Measurements from ENCODE around the gene CCDC187. TPM values are rescaled to one million over a fixed set of nuclear protein-coding genes. Genes with fewer than 3 reads are reported as not detected.
"Not testable (repeated sequence)": the region's sequence is repeated elsewhere in the genome, so short reads cannot be mapped to it uniquely, and the experiment has no call there.

Gene CCDC187
- total RNA-seq, 2 experiments from 2014 or later = not detected

DNA sequence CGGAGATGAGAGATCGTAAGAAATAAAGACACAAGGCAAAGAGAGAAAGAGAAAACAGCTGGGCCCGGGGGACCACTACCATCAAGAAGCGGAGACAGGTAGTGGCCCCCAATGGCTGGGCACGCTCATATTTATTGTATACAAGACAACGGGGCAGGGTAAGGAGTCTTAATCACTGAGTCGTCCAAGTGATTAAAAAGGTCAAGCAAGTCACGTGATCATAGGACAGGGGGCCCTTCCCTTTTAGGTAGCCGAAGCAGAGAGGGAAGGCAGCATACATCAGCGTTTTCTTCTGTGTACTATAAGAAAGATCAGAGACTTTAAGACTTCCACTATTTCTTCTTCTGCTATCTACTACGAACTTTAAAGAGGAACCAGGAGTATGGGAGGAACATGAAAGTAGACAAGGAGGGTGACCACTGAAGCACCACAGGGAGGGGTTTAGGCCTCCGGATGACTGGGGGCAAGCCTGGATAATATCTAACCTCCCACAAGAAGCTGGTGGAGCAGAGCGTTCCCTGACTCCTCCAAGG lies 33.7 kb downstream of the CCDC187 start:
- CTCF ChIA-PET = interaction anchor here (1.2 kb wide), 1 partner anchor 406 kb away, joined by 3 read pairs; no protein-coding TSS in a partner anchor
- Mint-ChIP-seq H3K36me3 (no peaks in the 10 kb centered on the region), H3K9me3 (ENCODE audit: low read depth) (no peaks in the 10 kb centered on the region)

DNA sequence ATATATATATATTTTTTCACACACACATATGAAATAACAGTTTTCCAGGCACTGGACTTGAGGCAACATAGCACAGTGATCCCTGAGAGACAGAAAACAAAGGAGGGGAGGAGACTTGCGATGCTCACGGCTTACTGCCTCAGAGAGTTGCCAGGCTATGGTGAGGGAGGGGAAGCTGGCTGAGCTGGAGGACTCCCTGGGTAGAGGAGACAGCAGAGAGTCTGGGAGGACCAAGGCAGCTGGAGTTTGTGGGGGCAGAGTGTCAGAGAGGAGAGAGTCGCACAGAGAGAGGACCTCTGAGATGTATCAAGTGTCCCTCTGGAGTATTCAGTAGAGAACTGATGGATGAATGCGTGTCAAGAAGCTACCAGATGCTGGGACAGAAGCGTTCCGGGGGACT lies 35.2 kb downstream of the CCDC187 start:
- peak overlapping the region; percentile 30 for H3K27ac Mint-ChIP-seq
- H3K4me1 Mint-ChIP-seq = peaks cover 14% of the 10 kb centered on the region
- H3K4me3 Mint-ChIP-seq = no peak overlapping the region
- ATAC-seq (no peak), DNase-seq (no peak)
- no peaks in the 10 kb centered on the region for H3K9me3 Mint-ChIP-seq (ENCODE audit: low read depth)
- no peaks in the 10 kb centered on the region for H3K36me3 Mint-ChIP-seq
- CTCF ChIA-PET = interaction anchor here (1.2 to 2.1 kb wide), 3 partner anchors 14 to 99 kb away, joined by 4 to 7 read pairs (median 4); partner anchors contain the start of gene DNLZ
- H3K27me3 Mint-ChIP-seq = peaks cover 19% of the 10 kb centered on the region

More for the DNA sequence above, 33.7 kb downstream of the CCDC187 start:
- Mint-ChIP-seq H3K4me3 (no peak overlapping the region), H3K27me3 (peaks cover 19% of the 10 kb centered on the region), H3K4me1 (peaks cover 14% of the 10 kb centered on the region), H3K27ac (no peak overlapping the region)
- ATAC-seq (no peak), DNase-seq (no peak)

DNA sequence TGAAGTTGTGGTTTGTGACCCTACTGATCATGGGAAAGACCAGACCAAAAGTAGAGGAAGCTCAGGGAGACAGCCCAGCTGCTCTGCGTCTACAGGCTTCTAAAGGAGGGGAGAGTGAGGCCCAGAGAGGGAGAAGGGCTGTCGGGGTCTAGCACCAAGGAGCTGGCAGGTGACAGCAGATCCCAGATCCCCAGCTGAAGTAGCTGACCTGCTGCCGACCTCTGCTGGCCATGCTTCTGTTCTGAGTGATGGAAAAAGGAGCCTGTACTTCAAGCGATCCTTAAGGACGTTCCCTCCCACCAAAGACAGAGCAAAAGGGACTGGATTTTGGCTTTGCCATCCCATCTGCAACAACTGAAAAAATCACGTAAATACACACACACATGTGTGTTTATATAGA lies 35.6 kb downstream of the CCDC187 start:
- no peaks in the 10 kb centered on the region for H3K9me3 Mint-ChIP-seq (ENCODE audit: low read depth)
- ATAC-seq = no peak
- peaks cover 19% of the 10 kb centered on the region for H3K27me3 Mint-ChIP-seq
- H3K36me3 Mint-ChIP-seq = no peaks in the 10 kb centered on the region
- DNase-seq = no peak
- no peak overlapping the region for H3K27ac Mint-ChIP-seq
- H3K4me3 Mint-ChIP-seq = peak overlapping the region; percentile 77
- H3K4me1 Mint-ChIP-seq = peaks cover 14% of the 10 kb centered on the region
- CTCF ChIA-PET = interaction anchor here (1.2 to 2.1 kb wide), 4 partner anchors 9 to 99 kb away, joined by 4 to 7 read pairs (median 4); partner anchors contain the start of gene DNLZ

DNA sequence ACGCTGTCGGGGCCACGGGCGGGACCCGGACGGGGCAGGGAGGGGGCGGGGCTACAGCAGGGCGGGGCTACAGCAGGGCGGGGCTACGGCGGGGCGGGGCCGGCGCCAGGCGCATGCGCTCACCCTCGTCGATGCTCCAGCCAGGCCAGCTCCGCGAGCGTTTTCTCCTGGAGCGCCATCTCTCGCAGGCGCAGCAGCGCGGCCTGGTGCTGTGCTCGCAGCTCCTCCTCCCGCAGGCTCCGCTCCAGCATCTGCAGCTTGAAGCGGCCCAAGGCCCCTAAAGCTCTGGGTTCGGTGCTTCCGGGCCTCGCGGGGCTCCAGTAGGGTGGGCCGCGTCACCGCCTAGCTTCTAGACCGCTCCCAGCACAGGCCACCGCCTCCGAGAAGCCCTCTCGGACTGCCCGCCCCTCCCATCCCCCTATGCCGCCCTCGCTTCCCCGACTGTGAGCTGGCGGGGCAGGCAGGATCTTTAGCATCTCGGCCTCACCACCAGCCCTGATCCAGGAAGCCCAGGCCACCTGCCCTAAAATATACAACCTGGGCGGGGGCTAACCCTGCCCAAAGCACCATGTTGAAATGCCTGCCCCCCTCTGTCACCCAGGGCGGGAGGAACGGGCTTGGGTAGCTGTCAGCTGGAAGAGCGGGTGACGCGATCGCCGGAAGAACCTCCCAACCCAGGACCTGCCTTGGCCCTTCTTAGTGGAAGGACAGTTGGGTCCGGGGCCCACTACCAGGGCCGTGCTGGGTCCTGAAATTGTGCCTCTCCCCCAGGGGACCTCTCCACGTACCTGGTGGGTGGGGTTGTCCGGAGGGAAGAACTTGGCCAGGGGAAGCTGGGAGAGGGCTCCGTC lies 36.4 kb downstream of the CCDC187 start:
- Mint-ChIP-seq H3K9me3 (ENCODE audit: low read depth) (no peaks in the 10 kb centered on the region), H3K36me3 (no peaks in the 10 kb centered on the region), H3K4me1 (peaks cover 14% of the 10 kb centered on the region), H3K27me3 (peaks cover 19% of the 10 kb centered on the region), H3K27ac (peak overlapping the region; percentile 83), H3K4me3 (peak overlapping the region; percentile 77)
- peak; percentile 90 for DNase-seq
- CTCF ChIA-PET = interaction anchor here (0.6 to 2.1 kb wide), 10 partner anchors 10 to 300 kb away, joined by 3 to 7 read pairs (median 4); partner anchors contain the start of gene DNLZ
- peak; percentile 95 for ATAC-seq

DNA sequence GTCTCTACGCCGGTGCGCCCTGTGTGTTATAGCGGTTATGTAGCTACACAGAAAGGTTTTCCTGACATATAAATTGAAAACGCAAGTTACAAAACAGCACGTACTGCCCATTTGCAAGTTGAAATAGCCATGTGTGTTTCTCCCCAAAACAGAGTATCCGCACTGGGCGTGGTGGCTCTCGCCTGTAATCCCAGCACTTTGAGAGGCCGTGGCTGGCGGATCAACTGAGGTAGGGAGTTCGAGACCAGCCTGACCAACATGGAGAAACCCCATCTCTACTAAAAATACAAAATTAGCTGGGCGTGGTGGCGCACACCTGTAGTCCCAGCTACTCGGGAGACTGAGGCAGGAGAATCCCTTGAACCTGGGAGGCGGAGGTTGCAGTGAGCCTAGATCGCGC lies 37.3 kb downstream of the CCDC187 start:
- peak overlapping the region; percentile 83 for H3K27ac Mint-ChIP-seq
- peak overlapping the region; percentile 77 for H3K4me3 Mint-ChIP-seq

DNA sequence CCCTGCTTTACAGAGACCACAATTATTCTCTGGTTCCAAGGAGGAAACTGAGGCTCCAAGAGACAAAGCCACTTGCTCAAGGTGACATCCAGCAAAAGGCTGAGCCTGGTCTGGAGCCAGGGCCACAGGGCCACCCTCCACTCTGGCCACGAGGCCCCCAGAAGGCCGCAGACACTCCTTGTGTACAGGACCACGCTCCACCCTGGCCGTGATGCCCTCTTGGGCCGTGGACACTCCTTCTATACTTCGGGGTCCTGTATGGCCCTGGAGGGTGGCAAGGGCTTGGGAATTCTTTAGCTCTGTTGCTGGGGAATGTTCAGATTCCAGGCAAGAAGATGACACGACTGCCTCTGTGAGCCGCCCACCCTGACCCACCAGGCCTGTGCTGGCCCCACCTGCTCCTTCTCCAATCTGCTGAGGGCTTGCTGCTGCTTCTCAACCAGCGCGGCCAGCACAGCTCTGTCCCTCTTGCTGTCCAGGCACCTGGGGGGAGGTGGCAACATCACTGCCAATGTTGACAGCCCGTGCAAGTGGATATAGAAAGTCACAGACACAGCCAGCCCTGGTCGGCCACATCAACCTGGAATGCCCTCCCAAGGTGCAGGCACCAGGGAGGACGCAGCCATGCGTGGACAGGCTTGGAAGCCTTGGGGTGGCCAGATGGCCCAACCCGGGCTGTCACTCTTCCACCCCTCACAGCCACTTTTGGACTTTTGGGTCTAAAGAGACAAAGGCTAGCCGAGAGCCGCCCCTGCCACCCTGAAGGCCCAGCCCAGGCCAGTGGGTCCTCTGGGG lies 38.1 kb downstream of the CCDC187 start:
- CTCF ChIA-PET = interaction anchor here (1.6 to 1.7 kb wide), 2 partner anchors 11 to 41 kb away, joined by 5 to 7 read pairs; no protein-coding TSS in a partner anchor
- ATAC-seq = no peak
- no peak for DNase-seq
- H3K4me1 Mint-ChIP-seq = peaks cover 14% of the 10 kb centered on the region
- H3K9me3 Mint-ChIP-seq (ENCODE audit: low read depth) = no peaks in the 10 kb centered on the region
- H3K36me3 Mint-ChIP-seq = no peaks in the 10 kb centered on the region
- no peak overlapping the region for H3K27ac Mint-ChIP-seq
- H3K4me3 Mint-ChIP-seq = no peak overlapping the region
- H3K27me3 Mint-ChIP-seq = peaks cover 17% of the 10 kb centered on the region

More for the DNA sequence above, 37.3 kb downstream of the CCDC187 start:
- peaks cover 14% of the 10 kb centered on the region for H3K4me1 Mint-ChIP-seq
- not testable (repeated sequence) for H3K9me3 Mint-ChIP-seq (ENCODE audit: low read depth); ATAC-seq; H3K36me3 Mint-ChIP-seq; DNase-seq
- H3K27me3 Mint-ChIP-seq = peaks cover 17% of the 10 kb centered on the region
- CTCF ChIA-PET = interaction anchor here (0.6 to 2.1 kb wide), 7 partner anchors 11 to 299 kb away, joined by 3 to 7 read pairs (median 5); partner anchors contain the start of gene DNLZ

DNA sequence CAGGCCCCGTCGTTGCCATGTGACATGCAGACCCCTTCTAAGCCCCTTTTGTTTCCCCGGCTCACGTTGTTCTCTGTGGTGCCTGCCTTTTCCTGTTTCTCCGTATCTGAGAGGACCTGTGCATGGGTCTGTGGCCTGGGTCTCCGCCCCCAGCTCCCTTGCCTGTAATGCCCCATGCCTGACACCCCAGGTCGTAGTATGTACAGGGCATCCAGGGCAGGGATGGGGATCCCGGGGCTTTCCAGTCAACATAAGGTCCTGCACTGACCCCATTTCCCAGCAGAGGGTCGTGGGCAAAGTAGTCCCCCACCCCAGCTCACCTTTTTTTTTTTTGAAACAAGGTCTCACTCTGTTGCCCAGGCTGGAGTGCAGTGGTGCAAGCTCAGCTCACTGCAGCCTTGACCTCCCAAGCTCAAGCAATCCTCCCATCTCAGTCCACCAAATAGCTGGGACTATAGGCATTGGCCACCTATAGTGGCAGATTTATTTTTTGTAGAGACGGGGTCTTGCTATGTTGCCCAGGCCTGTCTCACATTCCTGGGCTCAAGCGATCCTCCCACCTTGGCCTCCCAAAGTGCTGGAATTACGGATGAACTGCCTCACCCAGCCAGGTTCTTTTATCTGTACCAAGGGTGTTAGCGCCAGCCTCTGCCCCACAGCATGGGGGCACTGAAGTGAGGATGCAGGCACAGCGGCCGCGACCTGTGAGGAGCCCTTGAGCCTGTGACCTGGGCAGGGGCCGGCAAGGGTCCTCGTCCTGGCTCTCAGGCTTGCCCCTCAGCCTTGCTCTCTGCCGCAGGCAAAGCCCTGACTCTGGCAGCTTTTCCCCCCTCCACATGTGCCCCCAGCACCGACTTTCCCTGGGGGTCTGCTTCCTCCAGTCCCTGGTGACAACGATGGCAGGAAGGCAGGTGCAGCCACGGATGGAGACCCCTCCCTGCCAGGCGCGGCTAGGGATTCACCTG lies 39.2 kb downstream of the CCDC187 start:
- Mint-ChIP-seq H3K36me3 (no peaks in the 10 kb centered on the region), H3K27ac (no peak overlapping the region), H3K4me3 (no peak overlapping the region), H3K4me1 (peaks cover 14% of the 10 kb centered on the region), H3K27me3 (peaks cover 14% of the 10 kb centered on the region), H3K9me3 (ENCODE audit: low read depth) (no peaks in the 10 kb centered on the region)
- DNase-seq (no peak), ATAC-seq (no peak)
- CTCF ChIA-PET = interaction anchor here (0.8 to 1.0 kb wide), 2 partner anchors 11 to 175 kb away, joined by 3 read pairs; no protein-coding TSS in a partner anchor

DNA sequence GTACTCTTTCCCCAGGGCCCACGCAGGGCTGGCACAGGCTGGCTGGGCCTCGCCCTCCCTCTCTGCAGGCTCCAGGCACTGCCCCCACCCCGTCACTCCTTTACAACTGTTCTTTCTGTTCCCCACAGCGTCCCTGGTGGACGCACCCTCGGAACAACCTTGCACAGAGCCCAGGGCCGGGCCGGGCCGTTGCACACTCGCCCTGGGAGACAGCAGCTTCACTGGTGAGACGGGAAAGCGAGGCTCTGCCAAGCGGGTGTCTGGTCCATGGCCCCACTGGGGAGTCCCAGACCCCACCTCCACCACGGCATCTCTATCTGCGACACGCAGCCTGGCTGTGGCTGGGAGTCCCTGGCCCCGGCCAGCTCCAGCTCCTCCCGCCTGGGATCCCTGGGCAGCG lies 39.9 kb downstream of the CCDC187 start:
- Mint-ChIP-seq H3K9me3 (ENCODE audit: low read depth) (no peaks in the 10 kb centered on the region), H3K4me3 (no peak overlapping the region), H3K27me3 (peaks cover 9% of the 10 kb centered on the region), H3K36me3 (no peaks in the 10 kb centered on the region), H3K4me1 (peaks cover 14% of the 10 kb centered on the region), H3K27ac (no peak overlapping the region)
- ATAC-seq = no peak
- CTCF ChIA-PET = interaction anchor here (0.8 to 1.0 kb wide), 2 partner anchors 12 to 174 kb away, joined by 3 read pairs; no protein-coding TSS in a partner anchor
- no peak for DNase-seq

DNA sequence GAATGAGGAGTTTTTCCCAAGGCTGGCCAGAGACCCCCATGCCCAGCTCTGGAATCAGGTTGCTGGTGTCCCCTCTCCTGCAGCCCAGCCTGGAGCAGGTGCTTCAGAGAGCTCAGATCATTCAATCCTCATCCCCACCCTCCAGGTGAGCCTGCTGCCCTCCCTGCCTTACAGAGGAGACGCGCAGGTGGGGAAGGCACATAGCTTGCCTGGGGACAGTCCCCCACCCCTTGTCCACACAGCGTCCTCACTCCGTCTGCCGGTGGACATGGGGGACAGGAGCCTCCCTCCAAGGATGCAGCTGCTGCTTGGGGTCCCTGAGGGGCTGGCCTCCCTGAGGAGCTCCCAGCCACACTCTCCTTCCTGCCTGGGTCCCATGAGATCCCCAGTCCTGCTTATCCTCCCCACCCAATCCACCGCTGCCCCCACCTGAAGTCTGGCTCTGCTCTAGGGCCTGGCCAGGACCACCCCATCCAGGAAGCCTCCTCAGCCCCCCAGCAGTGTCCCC lies 41.2 kb downstream of the CCDC187 start:
- peaks cover 10% of the 10 kb centered on the region for H3K4me1 Mint-ChIP-seq
- ATAC-seq (no peak), DNase-seq (no peak)
- no peaks in the 10 kb centered on the region for H3K27me3 Mint-ChIP-seq
- H3K27ac Mint-ChIP-seq = no peak overlapping the region
- CTCF ChIA-PET = no interaction called here
- H3K36me3 Mint-ChIP-seq = no peaks in the 10 kb centered on the region
- H3K4me3 Mint-ChIP-seq = no peak overlapping the region
- H3K9me3 Mint-ChIP-seq (ENCODE audit: low read depth) = no peaks in the 10 kb centered on the region

DNA sequence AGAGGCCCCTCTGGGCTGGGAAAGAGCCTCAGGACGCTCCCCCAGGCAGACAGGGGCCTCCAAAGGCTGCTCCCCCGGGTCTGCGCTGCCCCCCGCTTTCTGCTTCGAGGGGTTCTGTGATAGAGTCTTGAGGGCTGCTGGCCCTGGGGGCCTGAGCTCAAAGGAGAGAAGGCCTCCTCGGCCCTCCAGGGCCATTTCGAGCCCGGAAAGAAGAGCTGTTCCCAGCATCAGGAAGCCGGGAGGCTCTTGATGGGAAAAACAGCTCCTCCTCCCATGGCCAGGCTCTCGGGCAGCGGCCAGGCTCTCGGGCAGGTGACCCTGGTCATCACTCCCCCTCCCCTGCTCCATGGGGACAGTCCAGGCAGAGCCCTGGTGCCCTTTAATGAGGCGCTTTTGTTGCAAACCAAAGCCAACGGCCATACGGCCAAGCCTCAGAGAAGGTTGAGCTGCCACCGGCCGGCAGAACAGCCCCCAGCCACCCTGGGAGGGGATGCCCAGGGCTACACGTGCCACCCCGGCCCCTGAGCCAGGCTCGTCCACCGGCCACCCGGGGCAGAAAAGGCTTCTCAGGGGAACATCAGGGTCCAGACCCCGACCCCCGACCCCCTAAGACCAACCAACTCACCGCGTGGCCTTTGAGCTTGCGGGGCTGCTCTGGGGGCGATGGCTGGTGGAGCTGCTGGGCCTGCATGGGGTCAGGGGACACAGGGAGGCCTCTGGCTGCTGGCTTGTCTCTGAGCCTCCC lies 42.0 kb downstream of the CCDC187 start:
- Mint-ChIP-seq H3K27me3 (no peaks in the 10 kb centered on the region), H3K4me3 (no peak overlapping the region), H3K27ac (no peak overlapping the region), H3K36me3 (no peaks in the 10 kb centered on the region), H3K4me1 (peaks cover 4% of the 10 kb centered on the region), H3K9me3 (ENCODE audit: low read depth) (no peaks in the 10 kb centered on the region)
- DNase-seq = no peak
- CTCF ChIA-PET = interaction anchor here (1.1 kb wide), 1 partner anchor 22 kb away, joined by 3 read pairs; no protein-coding TSS in a partner anchor
- ATAC-seq = no peak

DNA sequence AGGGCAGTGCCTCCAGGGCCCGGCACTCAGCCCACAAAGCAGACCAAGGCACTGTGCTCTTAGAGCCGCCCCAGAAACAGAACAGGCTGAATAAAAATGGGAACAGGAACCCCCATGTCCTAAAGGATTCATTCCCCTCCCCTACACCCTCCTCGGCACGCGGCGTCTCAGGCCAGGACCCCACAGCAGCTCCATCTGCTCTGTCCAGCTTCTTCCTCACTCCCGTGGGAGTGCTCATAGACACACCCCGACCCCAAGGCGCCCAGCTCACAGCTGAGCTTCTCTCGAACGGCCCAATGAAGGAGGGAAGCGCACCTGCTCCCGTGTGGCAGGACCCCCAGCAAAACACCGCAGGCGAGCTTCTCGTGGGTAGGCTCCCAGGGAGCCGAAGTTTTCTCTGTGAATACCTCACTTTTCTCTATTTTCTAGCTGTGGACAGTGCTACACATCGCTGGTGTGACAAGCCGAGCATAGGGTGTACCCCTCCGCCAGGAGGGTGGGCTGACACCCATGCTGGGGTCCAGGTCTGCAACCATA lies 42.9 kb downstream of the CCDC187 start:
- CTCF ChIA-PET = interaction anchor here (1.1 kb wide), 1 partner anchor 23 kb away, joined by 3 read pairs; no protein-coding TSS in a partner anchor
- Mint-ChIP-seq H3K27me3 (no peaks in the 10 kb centered on the region), H3K4me3 (no peak overlapping the region), H3K4me1 (no peaks in the 10 kb centered on the region), H3K36me3 (no peaks in the 10 kb centered on the region), H3K9me3 (ENCODE audit: low read depth) (no peaks in the 10 kb centered on the region), H3K27ac (no peak overlapping the region)
- no peak for ATAC-seq
- DNase-seq = no peak

Measured in activated CD8-positive, alpha-beta memory T cell treated with anti-CD3 and anti-CD28 coated beads, Interleukin-2, amount 10 ng/mL, durations not matched to agents 7 days and 5 days (primary cell).